Activated B cell treated with CpG ODN at 0.5 μM for 24 hours (primary cell): ENCODE data around the gene JAG1. TPM values are rescaled to one million over a fixed set of nuclear protein-coding genes. Genes with fewer than 3 reads are reported as not detected.

Source experiments
- ATAC-seq: fragments of 200-7000 bp; cut with Tn5 transposase; one replicate; pipeline ENCODE4 v1.10.0; 2021; ENCODE audit warnings: low read depth, mild to moderate bottlenecking, moderate library complexity
- CTCF ChIA-PET: fragments of 350-600 bp; sonication (Branson Sonifier 250); formaldehyde crosslinking; loops from one replicate; lab custom pipeline; 2021; ENCODE audit warnings: antibody characterized with exemption; lab: Charles Lee
- POLR2A ChIA-PET: fragments of 350-600 bp; sonication (Branson Sonifier 250); formaldehyde crosslinking; loops from one replicate; lab custom pipeline; 2021; ENCODE audit warnings: antibody characterized with exemption; lab: Charles Lee
- DNase-seq: peaks from one replicate; pipeline ENCODE4 v3.0.0; 2022
- H3K27ac Mint-ChIP-seq: one replicate; pipeline ENCODE4 v1.8.0; 2020; ENCODE audit warnings: mixed read lengths
- H3K27me3 Mint-ChIP-seq: one replicate; pipeline ENCODE4 v1.8.0; 2021; ENCODE audit warnings: mixed read lengths
- H3K36me3 Mint-ChIP-seq: one replicate; pipeline ENCODE4 v1.8.0; 2021; ENCODE audit warnings: low read depth, mixed read lengths
- H3K4me1 Mint-ChIP-seq: one replicate; pipeline ENCODE4 v1.8.0; 2021; ENCODE audit warnings: mixed read lengths
- H3K4me3 Mint-ChIP-seq: one replicate; pipeline ENCODE4 v1.8.0; 2020; ENCODE audit warnings: mild to moderate bottlenecking, mixed read lengths
- H3K9me3 Mint-ChIP-seq: one replicate; pipeline ENCODE4 v1.8.0; 2020; ENCODE audit warnings: mixed read lengths
- intact Hi-C: fragments of 100-400 bp; cut with micrococcal nuclease; formaldehyde crosslinking; loops from one replicate; pipeline ENCODE4 v1.15.1; 2024
- total RNA-seq: library from RNA; stranded (reverse); gene quantifications from 2 replicates; pipeline ENCODE4 v1.2.3, GENCODE V29; 2022
- TF ChIP-seq, protein P1 (sequence below): fragments of 200-600 bp; IDR thresholded peaks from one replicate; pipeline ENCODE4 v1.8.0; 2022; ENCODE audit warnings: antibody characterized with exemption, mild to moderate bottlenecking

JAG1 gene
- total RNA-seq, 1 donor from 2014 or later, result not detected

DNA sequence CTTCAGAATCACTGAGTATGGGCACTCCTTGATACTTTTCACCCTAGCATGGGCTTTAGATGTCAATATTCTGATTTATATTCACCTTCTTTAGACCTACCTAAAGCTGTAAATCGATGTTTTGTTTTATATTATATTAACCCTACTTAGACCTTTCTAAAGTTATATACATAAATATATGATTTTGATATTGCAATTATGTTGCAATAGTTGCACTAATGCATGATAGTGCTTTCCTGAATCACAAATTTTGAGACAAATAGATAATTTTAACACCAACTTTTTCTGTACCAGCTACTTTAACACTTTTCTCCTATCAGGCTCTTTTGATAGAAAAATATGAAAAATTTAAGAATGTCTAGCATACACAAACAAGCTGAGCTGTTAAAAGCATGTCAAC, 34.0 kb upstream of the JAG1 start:
- POLR2A ChIA-PET, result no interaction called here
- CTCF ChIA-PET, result no interaction called here
- Mint-ChIP-seq H3K36me3 (no peaks in the 10 kb centered on the region), H3K9me3 (no peaks in the 10 kb centered on the region), H3K4me3 (no peak overlapping the region), H3K4me1 (no peaks in the 10 kb centered on the region), H3K27me3 (no peaks in the 10 kb centered on the region), H3K27ac (no peak overlapping the region)
- DNase-seq, result no peak
- intact Hi-C loops, result no loop called here
- TF ChIP-seq, protein P1, sequence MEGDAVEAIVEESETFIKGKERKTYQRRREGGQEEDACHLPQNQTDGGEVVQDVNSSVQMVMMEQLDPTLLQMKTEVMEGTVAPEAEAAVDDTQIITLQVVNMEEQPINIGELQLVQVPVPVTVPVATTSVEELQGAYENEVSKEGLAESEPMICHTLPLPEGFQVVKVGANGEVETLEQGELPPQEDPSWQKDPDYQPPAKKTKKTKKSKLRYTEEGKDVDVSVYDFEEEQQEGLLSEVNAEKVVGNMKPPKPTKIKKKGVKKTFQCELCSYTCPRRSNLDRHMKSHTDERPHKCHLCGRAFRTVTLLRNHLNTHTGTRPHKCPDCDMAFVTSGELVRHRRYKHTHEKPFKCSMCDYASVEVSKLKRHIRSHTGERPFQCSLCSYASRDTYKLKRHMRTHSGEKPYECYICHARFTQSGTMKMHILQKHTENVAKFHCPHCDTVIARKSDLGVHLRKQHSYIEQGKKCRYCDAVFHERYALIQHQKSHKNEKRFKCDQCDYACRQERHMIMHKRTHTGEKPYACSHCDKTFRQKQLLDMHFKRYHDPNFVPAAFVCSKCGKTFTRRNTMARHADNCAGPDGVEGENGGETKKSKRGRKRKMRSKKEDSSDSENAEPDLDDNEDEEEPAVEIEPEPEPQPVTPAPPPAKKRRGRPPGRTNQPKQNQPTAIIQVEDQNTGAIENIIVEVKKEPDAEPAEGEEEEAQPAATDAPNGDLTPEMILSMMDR, result no peak
- ATAC-seq, result no peak

DNA sequence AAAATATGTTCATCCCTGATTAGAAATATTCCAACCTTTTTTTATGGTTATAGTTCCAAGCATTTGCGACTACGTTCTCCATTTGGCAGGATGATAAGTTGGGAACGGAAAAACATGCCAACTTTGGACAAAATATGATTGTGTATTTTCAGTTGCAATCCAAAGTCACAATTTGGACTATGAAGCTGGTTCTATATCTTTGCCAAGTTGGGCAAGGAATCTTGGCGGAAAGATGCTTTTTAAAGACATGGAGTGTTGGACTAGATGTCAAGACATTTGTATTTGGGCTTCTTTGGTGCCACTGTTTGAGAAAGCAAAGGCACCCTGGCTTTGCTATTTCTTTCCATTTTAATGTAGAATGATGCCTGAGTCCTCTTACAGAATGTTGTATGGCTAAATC, 33.3 kb upstream of the JAG1 start:
- ChIA-PET CTCF (no interaction called here), POLR2A (no interaction called here)
- Mint-ChIP-seq H3K36me3 (no peaks in the 10 kb centered on the region), H3K4me3 (no peak overlapping the region), H3K4me1 (no peaks in the 10 kb centered on the region), H3K9me3 (no peaks in the 10 kb centered on the region), H3K27ac (no peak overlapping the region), H3K27me3 (no peaks in the 10 kb centered on the region)
- intact Hi-C loops, result no loop called here
- no peak for DNase-seq
- ATAC-seq, result no peak
- TF ChIP-seq, protein P1, result no peak

DNA sequence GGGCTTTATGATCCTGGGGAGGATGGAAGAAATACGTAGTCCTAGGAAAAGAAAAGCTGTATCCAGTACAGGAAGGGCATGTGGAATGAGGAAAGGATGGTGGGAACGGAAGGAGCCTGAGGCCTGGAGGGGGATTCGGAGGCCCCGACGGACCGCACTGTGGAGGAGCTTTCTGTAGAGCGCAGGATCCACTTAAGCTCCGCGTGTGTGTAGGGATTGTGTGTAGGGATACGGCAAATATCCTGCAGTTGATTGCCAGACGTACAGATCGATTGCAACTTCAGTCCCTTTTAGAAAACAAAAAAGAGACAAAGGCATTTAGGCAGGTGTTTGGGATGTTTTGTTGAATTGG, 32.6 kb upstream of the JAG1 start:
- ATAC-seq, result no peak
- H3K4me1 Mint-ChIP-seq, result no peaks in the 10 kb centered on the region

DNA sequence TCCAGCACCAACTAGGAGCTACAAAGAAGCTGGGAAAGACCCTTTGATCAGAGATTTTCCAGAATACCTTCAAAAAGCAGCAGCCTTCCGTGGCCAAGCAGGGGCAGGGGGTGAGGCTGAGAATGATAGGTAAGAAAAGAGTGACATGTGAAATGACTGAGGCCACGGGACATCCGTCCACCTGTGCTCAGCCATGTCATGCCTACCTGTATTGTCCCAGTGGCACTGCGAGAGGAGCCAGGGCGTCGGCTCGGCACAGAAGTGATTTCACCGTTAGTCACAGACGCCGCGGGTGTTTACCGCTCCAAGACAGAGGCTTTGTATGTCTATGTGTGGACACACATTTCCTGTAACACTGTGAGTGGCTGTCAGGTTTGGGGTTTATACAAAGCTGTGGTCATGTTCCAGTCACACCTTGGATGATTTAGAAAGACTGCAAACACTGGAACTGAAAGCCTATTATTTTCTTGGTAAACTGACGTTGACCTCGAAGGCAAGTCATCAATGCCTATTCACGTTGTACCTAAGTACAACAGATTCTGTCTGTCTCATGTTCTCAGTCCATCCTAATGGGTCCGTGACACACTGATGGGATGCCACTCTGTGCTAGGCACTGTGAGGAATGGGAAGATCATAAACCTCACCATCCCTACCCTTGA, 32.1 kb upstream of the JAG1 start:
- DNase-seq (no peak), ATAC-seq (no peak)
- intact Hi-C loops, result no loop called here
- H3K4me1 Mint-ChIP-seq, result no peaks in the 10 kb centered on the region
- TF ChIP-seq, protein P1, result no peak
- H3K36me3 Mint-ChIP-seq, result no peaks in the 10 kb centered on the region
- no peak overlapping the region for H3K27ac Mint-ChIP-seq
- no peak overlapping the region for H3K4me3 Mint-ChIP-seq
- no peaks in the 10 kb centered on the region for H3K9me3 Mint-ChIP-seq
- H3K27me3 Mint-ChIP-seq, result no peaks in the 10 kb centered on the region
- POLR2A ChIA-PET, result no interaction called here
- CTCF ChIA-PET, result no interaction called here

More for the DNA sequence above, 32.6 kb upstream of the JAG1 start:
- CTCF ChIA-PET, result no interaction called here
- POLR2A ChIA-PET, result no interaction called here
- Mint-ChIP-seq H3K36me3 (no peaks in the 10 kb centered on the region), H3K4me3 (no peak overlapping the region), H3K27ac (no peak overlapping the region), H3K27me3 (no peaks in the 10 kb centered on the region), H3K9me3 (no peaks in the 10 kb centered on the region)
- DNase-seq, result no peak
- intact Hi-C loops, result no loop called here
- TF ChIP-seq, protein P1, result no peak

DNA sequence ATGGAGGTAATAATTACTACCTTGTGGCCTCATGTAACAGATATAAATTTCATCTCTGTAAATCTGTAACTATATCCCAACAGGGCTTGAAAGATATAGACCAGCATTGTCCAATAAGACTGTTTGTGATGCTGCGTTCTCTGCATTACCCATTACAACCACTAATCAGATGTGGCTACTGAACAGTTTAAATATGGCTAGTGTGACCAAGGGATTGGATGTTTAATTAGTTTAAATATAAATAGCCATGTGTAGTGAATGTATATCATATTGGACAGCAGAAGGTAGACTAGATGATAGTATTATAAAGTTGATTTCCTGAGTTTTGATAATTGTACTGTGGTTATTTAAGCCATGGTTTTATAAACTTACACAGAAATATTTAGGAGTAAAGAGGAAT, 27.8 kb upstream of the JAG1 start:
- H3K4me1 Mint-ChIP-seq, result no peaks in the 10 kb centered on the region
- H3K36me3 Mint-ChIP-seq, result no peaks in the 10 kb centered on the region
- CTCF ChIA-PET, result no interaction called here
- no peaks in the 10 kb centered on the region for H3K27me3 Mint-ChIP-seq
- no peak overlapping the region for H3K4me3 Mint-ChIP-seq
- POLR2A ChIA-PET, result no interaction called here
- DNase-seq (no peak), ATAC-seq (no peak)
- intact Hi-C loops, result no loop called here
- TF ChIP-seq, protein P1, result no peak
- H3K27ac Mint-ChIP-seq, result no peak overlapping the region
- H3K9me3 Mint-ChIP-seq, result no peaks in the 10 kb centered on the region
